ENCODE data around the gene NSD1.
"Not testable (repeated sequence)": the region's sequence is repeated elsewhere in the genome, so short reads cannot be mapped to it uniquely, and the experiment has no call there.

NSD1 gene

DNA sequence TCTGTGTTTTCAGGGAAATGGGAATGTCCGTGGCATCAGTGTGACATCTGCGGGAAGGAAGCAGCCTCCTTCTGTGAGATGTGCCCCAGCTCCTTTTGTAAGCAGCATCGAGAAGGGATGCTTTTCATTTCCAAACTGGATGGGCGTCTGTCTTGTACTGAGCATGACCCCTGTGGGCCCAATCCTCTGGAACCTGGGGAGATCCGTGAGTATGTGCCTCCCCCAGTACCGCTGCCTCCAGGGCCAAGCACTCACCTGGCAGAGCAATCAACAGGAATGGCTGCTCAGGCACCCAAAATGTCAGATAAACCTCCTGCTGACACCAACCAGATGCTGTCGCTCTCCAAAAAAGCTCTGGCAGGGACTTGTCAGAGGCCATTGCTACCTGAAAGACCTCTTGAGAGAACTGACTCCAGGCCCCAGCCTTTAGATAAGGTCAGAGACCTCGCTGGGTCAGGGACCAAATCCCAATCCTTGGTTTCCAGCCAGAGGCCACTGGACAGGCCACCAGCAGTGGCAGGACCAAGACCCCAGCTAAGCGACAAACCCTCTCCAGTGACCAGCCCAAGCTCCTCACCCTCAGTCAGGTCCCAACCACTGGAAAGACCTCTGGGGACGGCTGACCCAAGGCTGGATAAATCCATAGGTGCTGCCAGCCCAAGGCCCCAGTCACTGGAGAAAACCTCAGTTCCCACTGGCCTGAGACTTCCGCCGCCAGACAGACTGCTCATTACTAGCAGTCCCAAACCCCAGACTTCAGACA is 160.4 kb downstream of the NSD1 start:
- no peak for DNase-seq

DNA sequence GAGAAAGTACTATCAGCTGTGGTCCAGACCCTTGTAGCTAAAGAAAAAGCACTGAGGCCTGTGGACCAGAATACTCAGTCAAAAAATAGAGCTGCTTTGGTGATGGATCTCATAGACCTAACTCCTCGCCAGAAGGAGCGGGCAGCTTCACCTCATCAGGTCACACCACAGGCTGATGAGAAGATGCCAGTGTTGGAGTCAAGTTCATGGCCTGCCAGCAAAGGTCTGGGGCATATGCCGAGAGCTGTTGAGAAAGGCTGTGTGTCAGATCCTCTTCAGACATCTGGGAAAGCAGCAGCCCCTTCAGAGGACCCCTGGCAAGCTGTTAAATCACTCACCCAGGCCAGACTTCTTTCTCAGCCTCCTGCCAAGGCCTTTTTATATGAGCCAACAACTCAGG is 161.1 kb downstream of the NSD1 start:
- no peak for DNase-seq

DNA sequence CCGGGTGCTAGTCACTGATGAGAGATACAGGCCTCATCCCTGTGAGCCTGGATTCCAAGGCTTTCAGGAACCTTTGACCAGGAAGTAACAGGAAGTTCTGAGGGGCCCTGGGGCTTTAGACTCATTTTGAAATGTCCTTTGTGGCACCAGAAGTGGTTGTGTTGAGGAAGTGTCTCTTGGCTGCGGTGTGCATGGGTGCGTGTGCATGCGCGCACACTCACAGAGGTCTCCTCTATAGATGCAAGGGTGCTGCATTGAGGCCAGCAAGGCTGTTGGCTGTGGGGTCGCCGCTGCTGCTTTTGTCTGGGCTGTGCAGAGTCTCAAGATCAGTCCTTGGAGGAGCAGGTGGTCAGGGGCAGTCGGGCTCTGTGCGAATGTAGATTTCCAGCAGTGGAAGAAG is 162.4 kb downstream of the NSD1 start:
- DNase-seq, result no peak

DNA sequence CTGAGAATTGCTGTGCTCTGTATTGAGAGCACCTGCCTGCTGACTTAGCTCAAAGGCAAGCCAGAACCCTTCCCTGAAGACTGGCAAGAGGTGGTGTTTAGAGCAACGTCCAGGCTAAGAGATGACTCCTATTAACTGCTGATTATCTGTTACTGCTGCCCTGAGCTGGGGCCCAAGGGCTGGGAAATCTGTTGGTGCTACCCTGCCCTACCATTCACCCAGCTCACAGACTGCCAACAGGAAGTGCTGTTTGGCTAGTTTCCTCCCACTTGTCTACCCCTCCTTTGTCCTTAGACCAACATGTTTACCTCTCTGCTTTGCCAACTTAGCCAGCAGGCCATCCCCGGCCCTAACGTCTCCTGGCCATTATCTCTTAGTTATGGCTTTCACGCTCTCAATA is 163.0 kb downstream of the NSD1 start:
- peak; percentile 30 to 74 for DNase-seq

DNA sequence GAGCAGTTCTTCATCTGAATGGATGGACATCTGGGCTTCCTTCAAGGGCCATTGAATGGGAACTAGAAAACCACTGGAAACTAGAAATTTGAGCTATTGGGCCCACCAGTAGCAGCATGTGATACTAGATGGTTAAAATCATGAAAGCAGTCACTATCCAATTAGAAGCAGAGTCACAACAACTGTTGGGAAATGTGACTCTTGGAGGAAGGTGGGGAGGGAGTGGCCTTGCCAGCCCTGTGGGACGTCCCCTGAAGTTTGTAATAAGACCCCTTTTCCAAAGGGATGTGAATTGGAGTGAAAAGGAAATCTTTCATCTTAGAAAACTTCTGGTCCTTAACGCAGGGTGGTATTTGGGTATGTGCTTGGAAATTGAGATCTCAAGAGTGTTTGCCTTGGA is 164.3 kb downstream of the NSD1 start:
- no peak for DNase-seq

DNA sequence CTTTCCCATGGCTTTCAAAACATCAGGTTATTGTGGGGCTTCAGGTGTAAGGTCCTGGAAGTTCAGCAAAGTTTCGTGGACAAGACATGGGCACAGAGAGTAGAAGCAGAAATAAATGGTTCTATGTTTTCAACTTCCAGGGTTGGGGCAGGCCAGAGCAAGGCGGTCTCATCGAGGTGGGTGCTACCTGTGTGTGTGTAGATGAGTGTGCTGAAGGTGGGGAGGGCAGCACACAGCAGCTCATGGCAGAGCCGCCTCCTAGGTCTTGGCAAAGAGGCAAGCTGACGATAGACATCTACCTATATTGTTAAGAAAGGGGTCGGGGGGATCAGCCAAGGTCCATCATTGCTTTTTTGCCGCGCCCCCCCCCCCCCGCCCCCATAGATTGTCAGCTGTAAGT is 166.1 kb downstream of the NSD1 start:
- no peak for DNase-seq

DNA sequence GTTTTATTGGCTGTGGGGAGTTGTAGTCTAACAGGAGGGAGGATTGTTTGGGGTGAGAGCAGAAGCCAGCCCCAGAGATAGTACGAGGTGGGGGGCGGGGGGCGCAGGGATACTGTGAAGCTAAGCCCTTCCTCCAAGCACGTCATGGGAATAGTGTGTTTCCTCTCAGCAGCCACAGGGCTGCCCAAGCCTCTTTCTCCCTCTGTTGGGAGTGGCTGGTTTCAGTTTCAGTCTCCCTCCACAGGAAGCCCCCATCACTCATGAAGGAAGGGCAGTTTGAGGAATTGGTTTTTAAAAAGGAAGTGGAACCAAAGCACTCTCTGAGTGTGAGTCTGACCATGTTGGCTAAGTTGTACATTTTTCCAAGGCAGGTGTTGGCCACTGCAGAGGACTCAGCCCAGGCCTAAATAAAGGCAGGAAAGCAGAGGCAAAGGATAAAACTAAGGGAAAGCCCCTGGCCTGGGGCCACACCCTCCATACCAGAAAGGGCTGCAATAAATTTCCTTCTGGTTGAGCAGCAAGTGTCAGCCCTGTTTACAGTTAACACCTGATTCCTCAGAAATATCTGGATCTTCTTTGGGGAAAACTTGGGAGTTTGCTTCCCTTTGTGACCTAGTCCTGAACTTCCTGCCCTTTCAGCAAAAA is 166.8 kb downstream of the NSD1 start:
- DNase-seq, result peak in 1 of 2 experiments; percentile 18

DNA sequence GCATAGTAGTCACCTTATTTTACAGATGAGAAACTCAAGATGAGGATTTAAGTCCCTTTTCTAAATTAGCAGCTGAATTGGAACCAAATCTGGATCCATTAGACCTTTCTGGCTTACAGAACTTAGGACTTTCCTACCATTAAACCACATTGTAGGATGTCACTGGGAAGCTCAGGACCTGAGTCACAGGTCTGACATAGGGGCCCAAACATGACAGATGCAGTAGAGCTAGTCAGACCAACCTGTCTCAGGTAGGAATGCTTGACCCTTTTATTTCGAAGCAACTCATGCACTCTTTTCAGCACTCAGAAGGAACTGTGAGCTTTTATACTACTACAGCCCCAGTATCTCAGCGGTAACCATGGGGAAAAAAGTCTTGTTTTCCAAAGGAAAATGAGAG is 167.4 kb downstream of the NSD1 start:
- DNase-seq, result no peak

DNA sequence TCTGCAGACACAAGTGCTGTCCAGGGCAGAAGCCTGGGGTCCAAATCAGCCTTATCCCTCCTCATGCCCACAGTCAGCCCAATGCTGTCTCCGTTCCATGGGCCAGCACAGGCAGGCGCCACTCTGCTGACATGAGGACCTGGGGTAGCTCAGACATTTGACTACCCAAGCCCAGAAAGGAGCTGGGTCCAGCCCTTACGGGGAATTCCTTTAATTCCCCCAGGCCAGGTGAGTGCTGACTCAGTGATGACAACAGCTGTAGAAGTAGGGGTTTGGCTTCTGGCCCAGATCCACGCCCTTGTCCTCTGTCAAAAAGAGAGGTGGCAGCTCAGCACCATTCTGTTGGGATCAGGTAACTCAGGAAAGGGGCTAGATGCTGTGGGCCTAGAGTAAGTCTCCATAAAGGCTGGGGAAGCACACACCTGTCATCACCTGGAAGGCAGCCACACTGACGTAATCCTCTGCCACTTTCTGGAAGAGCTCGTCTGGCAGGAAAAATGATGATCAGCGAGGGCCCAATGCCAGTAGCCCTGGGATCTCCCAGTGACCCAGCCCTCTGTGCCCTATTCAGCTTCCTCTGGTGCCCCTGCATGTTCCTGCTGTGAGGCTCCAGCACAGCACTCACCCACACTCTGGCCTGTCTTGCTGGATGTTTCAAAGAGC is 168.1 kb downstream of the NSD1 start:
- peak; percentile 70 to 88 for DNase-seq

DNA sequence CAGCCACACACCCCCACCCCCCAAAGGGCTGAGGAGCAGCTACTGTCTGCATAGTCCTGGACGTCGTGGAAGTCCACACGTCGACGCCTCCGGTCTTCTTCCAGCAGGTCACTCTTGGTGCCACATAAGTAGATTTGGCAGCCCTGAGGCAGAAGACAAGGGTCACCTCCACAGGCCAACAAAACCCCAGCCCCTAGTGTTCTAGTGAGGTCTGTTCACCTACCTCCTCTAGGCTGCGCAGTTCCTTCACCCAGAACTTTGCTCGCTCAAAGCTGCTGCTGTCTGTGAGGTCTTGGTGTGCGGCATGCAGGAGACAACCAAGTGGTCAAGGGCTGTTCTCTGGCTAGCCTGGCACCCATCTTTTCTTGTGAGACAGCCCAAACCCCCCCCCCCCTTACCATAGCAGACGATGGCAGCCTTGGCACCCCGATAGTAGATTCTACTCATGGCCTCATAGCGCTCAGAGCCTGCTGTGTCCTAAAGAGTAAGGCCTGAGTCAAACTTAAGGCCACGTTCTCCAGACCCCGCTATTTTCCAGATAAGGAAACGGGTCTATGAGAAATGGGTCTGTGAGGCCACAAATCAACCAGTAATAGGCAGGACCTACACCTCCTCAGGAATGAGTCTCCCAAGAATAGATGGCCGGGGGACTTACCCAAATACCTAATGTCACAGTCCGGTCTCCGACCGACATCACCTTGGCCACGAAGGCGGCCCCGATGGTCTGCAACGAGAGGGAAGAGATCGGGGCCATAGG is 169.0 kb downstream of the NSD1 start:
- DNase-seq, result no peak

DNA sequence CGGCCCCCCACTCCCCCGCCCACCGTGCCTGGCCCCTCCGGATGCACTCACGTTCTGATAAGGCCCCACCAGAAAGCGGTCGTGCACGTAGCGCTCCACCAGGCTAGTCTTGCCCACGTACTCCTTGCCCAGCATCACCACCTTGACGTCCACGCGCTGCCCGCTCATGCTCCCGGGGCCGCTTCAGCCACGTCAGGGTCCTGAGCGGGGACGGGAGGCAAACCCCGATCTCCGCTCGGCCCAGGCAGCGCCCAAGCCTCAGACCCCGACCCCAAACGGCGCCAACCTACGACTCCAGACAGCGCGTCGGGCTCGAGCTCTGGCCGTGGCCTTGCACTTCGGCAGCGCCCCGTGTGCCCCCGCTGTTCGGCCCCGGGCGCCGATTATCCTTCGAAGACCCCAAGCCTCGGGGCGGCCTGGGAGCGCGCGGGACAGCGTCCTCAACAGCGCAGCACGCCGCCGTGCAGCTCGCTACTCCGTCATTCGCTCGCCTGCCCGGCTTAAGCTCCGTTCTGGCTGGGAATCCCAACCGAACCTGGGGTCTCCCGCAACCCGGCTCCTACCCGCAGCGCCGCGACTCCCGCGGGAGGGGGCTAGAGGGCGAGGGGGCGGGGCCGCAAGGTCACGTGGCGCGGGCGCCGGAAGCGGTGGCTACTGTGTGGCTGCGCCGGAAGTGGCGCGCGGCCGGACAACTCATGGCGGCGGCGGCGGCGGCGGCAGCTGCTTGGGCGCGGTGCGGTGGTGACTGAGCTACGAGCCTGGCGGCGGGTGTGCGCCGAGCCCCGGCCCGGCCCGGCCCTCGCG is 169.8 kb downstream of the NSD1 start, which contains the start of the genes PRELID1 and RAB24:
TSS of gene PRELID1 (plus strand) at position 679 of the 804 bp plus-strand sequence. CDS start 187 bp downstream, outside the sequence.
TSS of gene RAB24 (minus strand) at position 599 of the 804 bp plus-strand sequence. CDS start at position 168, 431 bp downstream.
- peak; percentile 67 to 78 for DNase-seq

DNA sequence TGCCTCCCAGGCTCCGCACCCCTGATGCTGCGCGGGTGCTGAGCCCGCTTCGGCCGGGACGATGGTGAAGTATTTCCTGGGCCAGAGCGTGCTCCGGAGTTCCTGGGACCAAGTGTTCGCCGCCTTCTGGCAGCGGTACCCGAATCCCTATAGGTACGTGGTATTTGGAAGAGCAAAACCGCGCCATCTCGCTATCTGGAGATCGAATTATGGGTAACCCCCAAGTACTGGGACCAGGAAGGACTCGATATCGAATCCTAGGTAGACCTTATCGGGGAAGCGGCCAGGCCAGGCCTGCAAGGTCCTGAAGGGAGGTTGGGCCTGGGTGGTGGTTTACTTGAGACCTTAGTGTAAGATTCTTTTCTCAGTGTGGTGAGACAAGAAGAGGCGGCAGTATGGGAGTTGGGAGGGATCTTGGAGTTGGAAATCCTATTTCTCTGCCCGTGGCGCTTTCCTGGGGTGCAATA is 170.4 kb downstream of the NSD1 start:
- DNase-seq, result no peak

DNA sequence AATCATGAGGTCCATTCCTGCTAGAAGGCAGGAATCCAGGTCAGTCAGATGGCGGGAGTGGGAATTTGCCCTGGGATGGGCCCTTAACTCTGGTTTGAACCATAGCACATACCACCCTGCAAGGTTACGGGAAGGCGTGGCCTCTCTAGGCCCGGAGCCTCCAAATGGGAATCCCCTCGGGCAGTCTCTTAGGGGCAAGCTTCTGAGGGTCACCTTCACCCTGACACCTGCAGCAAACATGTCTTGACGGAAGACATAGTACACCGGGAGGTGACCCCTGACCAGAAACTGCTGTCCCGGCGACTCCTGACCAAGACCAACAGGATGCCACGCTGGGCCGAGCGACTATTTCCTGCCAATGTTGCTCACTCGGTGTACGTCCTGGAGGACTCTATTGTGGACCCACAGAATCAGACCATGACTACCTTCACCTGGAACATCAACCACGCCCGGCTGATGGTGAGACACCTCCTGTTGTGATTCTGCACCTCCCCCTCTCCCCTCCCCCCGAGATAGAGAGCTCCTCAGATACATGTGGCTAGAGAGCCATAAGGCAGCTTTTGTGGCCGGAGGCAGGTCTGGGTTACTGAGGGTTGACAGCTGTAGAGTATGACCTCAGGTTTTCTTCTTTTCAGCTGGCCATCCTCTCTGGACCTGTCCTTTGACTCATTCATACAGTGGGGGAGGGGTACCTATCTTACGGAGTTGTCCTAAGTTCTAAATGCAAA is 171.0 kb downstream of the NSD1 start:
- DNase-seq, result no peak

DNA sequence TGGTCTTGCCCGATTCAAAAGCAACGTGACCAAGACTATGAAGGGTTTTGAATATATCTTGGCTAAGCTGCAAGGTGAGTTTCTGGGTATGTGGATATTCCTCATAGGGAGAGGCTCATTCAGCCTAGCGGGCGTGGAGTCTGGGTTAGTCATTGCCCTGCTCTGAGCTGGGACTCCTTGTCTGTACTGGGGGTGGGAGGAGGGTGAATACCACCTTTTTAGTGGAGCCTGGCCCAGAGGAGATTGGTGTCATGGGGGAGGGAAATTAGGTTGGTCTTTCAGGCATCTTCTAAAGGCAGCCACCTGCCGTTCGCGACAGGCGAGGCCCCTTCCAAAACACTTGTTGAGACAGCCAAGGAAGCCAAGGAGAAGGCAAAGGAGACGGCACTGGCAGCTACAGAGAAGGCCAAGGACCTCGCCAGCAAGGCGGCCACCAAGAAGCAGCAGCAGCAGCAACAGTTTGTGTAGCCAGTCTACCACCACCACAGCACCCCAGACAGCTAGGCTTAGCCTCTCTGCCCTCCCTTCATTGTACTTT is 172.6 kb downstream of the NSD1 start:
- not testable (repeated sequence) for DNase-seq

DNA sequence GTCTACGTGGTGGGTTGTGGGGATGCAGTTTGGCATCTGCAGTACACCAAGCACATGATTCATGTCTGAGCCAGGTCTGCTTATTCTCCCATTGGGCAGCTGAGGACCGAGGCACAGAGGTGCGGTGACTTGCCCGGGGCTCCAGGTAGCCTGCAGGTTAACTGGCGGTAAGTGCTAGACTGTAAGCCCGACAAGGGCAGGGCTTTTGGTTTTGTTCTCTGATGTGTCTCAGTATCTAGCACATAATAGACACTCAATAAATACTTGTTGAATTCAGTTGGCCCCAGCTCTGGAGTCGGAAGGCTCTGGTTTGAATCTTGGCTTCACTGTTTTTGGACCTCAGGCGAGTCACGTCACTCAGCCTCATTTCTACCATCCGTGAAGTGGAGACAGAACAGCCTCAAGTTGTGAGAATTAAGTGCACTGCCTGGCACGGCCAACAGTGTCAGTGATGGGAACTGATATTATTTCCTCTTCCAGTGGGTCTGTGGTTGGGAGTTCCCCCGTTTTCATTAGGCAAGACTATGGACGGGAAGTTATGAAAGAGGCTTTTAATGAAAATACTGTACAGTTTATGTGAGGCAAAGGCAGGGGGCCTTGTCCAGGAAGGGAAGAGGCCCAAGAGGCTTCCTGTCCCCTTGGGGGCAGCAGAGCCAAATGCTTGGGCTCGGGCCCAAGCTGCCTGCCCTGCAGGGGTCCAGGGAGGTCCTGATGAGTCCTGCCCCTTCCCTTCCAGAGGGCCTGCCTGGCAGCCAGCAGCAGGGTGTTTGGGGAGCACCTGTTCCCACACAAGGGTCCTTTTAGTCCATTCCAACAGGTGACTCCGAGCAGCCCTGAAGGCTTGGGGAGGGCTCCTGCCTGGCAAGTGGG is 173.3 kb downstream of the NSD1 start:
- DNase-seq, result no peak

DNA sequence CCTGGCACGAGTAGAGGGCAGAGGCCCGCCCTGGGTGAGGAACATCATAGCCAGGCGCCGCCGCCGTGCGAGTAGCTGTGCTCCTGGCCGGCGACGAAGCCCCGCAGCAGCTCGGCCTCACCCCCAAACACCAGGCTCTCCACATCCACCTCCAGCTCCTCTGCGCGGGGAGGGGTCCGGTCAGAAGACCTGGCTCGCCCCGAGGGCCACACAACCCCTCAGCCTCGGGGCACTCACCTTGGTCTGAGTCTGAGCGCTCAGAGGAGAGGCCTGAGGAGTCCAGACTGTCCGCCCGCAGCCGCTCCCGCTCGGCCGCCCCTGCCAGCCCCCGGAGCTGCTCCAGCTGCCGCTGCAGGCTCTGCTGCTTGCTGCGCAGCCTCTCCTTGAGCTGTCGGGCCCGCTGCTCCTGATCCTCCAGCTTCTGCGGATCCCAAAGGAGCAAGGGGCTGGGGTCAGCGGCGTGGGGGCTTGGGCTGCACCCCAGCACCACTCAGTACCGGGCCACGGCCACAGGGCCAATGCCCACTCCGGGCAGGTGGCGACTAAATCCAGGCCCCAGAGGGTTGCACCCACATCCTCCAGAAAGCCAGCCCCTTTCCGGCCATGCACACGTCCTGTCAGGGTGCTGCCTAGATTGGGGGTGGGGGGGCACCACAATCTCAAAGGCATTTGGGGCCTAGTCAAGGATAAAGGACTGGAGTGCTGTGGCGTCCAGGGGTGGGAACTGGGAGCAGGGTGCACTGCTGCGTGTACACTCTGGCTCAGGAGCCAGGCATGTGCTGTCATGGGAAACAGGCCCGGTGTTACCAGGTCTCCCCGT is 174.2 kb downstream of the NSD1 start:
- DNase-seq, result no peak

DNA sequence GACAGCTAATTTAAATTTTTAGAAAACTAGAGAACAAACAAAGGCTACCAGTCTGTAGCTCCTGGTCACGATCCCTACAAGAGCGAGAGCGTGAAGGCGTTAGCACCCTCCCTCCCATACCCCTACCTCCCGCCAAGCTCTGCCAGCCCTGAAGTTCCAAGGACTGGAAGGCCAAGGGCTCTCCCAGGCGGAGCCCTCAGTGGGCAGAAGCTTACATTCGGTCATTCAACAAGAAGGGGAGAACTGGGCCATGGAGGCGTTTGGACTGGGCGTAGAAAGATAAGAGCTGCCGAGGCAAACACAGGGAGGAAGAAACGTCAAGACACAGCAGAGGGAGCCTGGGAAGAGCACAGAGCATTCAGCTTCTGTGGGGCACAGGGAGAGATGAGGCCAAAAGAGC is 175.2 kb downstream of the NSD1 start:
- DNase-seq, result no peak

DNA sequence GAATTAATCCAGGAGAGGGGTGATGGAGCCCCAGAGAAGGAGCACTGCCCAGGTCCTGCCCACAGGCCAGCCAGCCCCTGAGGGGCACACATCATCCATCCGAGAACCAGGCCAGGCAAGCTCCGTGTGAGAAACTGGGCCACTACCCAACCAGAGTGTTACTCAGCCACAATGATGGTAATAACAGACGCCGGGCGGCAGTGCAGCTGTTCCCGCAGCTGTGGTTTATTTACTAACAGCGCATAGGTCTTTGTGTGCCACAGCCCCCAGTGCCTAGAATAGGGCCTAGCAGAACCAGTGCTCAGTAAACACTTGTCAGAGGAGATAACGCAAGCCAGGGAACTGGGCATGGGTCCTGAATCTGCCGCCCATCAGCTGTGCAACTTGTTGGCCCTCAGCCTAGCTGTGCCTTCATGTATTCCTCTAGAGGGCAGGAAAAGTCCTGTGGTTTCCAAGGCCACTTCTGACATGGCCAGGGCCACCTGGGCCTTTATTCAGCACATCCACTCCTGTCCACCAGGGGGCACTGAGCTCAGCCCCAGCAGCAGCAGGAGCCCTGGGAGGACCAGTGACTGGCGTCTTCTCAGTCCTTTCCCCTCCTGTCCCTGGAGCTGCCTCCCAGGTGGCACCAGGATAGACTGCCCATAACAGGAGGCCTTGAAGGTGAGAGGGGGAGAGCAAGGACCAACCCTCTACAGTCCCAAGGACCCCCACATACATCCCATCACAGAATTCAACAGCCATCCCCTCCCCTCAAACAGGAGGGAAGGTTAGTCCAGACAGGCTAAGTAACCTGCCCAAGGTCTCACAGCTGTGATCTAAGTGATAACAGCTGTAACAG is 176.0 kb downstream of the NSD1 start:
- DNase-seq, result peak; percentile 55 to 70
